AML-193 (cell line): ENCODE results near the gene TSPAN6.

Experiments used
- DNase-seq, 2 experiments: peaks; one replicate each; lab custom pipeline; 2025; lab: John Stamatoyannopoulos, UW

Gene TSPAN6

GRCh38 chrX:100584611-100585010 is 52.0 kb downstream of the TSPAN6 start, which contains the start of gene TNMD:
Gene TNMD, plus strand, starts transcription at chrX:100584936. Its CDS starts 83 bp downstream, at chrX:100585019.
- no peak for DNase-seq
